ENCODE results near the gene ACSL1. TPM values are rescaled to one million over a fixed set of nuclear protein-coding genes. Genes with fewer than 3 reads are reported as not detected.

The ACSL1 gene
- polyA plus RNA-seq, 1 experiment: 8.1 TPM

DNA sequence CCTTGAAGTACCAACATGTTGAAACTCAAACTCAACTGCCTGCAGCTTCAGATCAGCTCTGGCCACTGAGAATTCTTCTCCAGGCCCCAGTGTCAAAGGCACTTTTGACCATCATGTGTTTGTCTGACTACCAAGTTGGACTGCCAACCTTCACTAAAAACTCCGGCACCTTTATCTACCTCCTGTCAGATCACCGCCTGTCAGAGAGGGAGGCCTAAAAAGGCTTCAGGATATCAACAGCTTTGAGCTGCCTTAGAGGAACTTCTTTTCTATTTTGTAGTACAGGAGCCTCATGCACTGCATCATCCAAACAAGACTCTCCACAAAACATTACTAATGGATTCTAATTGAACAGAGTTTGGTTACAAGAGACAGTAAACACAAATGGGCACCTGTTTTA, 2.8 kb downstream of the ACSL1 start:
- ChIA-PET POLR2A (no interaction called here), CTCF (interaction anchor here (1.5 kb wide), 1 partner anchor 9 kb away, joined by 4 read pairs; no protein-coding TSS in a partner anchor)
- DNase-seq (ENCODE audit: low read depth): no peak
- Histone ChIP-seq H3K27me3 (ENCODE audit: control insufficient read depth, insufficient read depth, low read length) (no peaks in the 10 kb centered on the region), H3K4me3 (ENCODE audit: low read depth, low read length) (no peak overlapping the region), H3K36me3 (ENCODE audit: control insufficient read depth, insufficient read depth, low read length) (no peaks in the 10 kb centered on the region; the same call in 1 of the 2 replicates)
- TF ChIP-seq, protein P1, sequence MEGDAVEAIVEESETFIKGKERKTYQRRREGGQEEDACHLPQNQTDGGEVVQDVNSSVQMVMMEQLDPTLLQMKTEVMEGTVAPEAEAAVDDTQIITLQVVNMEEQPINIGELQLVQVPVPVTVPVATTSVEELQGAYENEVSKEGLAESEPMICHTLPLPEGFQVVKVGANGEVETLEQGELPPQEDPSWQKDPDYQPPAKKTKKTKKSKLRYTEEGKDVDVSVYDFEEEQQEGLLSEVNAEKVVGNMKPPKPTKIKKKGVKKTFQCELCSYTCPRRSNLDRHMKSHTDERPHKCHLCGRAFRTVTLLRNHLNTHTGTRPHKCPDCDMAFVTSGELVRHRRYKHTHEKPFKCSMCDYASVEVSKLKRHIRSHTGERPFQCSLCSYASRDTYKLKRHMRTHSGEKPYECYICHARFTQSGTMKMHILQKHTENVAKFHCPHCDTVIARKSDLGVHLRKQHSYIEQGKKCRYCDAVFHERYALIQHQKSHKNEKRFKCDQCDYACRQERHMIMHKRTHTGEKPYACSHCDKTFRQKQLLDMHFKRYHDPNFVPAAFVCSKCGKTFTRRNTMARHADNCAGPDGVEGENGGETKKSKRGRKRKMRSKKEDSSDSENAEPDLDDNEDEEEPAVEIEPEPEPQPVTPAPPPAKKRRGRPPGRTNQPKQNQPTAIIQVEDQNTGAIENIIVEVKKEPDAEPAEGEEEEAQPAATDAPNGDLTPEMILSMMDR (IDR thresholded peaks at IDR 0.05; ENCODE audit: insufficient read depth, low read depth, low read length): no peak

DNA sequence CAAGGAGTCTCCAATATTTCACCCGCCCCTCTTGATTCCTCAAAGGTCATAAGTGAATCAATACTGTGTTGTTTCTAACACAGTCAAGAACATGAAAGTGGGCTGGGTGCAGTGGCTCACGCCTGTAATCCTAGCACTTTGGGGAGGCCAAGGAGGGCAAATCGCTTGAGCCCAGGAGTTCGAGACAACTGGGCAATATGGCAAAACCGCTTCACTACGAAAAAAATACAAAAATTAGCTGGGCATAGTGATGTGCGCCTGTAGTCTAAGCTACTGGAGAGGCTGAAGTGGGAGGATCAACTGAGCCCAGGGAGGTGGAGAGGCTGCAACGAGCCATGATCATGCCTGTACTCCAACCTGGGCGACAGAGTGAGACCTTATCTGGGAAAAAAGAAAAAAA, 3.4 kb downstream of the ACSL1 start:
- ChIA-PET POLR2A (no interaction called here), CTCF (interaction anchor here (1.5 kb wide), 1 partner anchor 9 kb away, joined by 4 read pairs; no protein-coding TSS in a partner anchor)
- TF ChIP-seq, protein P1 (IDR thresholded peaks at IDR 0.05; ENCODE audit: insufficient read depth, low read depth, low read length): no peak
- DNase-seq (ENCODE audit: low read depth): no peak
- no peaks in the 10 kb centered on the region; the same call in 1 of the 2 replicates for H3K36me3 ChIP-seq (ENCODE audit: control insufficient read depth, insufficient read depth, low read length)
- no peak overlapping the region for H3K4me3 ChIP-seq (ENCODE audit: low read depth, low read length)
- H3K27me3 ChIP-seq (ENCODE audit: control insufficient read depth, insufficient read depth, low read length): no peaks in the 10 kb centered on the region

DNA sequence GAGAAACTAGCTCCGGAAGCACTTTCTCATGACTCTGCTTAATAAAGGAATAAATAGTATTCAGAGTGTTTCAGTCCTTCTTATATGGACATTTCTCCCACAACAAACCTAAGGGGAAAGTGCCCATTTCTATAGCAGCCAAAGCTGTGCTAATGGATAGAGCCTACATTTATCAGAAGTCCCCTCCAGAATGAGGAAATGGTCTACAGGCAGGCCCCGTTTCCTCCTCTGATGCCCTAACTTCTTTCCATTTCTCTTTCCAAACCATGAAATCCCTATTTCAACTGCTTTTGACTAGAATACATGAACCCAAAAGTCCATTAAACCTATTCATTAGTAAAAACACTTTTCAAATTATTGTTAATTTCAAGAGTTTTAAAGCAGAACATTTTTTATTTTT, 4.5 kb downstream of the ACSL1 start:
- Histone ChIP-seq H3K27me3 (ENCODE audit: control insufficient read depth, insufficient read depth, low read length) (no peaks in the 10 kb centered on the region), H3K36me3 (ENCODE audit: control insufficient read depth, insufficient read depth, low read length) (no peaks in the 10 kb centered on the region; the same call in 1 of the 2 replicates), H3K4me3 (ENCODE audit: low read depth, low read length) (no peak overlapping the region)
- TF ChIP-seq, protein P1 (IDR thresholded peaks at IDR 0.05; ENCODE audit: insufficient read depth, low read depth, low read length): no peak
- ChIA-PET POLR2A (no interaction called here), CTCF (interaction anchor here (1.5 kb wide), 1 partner anchor 13 kb away, joined by 4 read pairs; no protein-coding TSS in a partner anchor)
- DNase-seq (ENCODE audit: low read depth): no peak

DNA sequence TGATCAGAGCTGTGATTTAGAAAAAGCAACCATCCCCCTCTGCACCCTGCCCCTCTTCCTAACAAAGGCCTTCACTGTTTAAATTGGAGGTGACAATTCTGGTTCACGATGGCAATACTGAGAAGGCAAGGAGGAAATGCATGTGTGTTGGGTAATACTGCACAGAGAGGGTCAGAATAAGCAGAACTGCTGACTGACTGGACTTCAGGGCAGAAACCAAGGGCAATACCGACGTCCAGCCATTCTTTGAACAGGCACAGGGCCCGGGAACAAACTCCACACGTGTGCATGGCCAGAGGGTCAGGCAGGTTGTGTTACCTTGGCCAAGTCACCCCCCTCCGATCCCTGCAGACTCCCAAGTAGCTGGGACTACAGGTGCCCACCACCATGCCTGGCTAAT, 6.0 kb downstream of the ACSL1 start:
- no peak overlapping the region for H3K4me3 ChIP-seq (ENCODE audit: low read depth, low read length)
- POLR2A ChIA-PET: no interaction called here
- no peaks in the 10 kb centered on the region for H3K27me3 ChIP-seq (ENCODE audit: control insufficient read depth, insufficient read depth, low read length)
- H3K36me3 ChIP-seq (ENCODE audit: control insufficient read depth, insufficient read depth, low read length): peaks cover 1% of the 10 kb centered on the region; the same call in 1 of the 2 replicates
- TF ChIP-seq, protein P1 (IDR thresholded peaks at IDR 0.05; ENCODE audit: insufficient read depth, low read depth, low read length): no peak
- CTCF ChIA-PET: interaction anchor here (1.1 to 1.5 kb wide), 2 partner anchors 11 to 16 kb away, joined by 3 to 4 read pairs; no protein-coding TSS in a partner anchor
- DNase-seq (ENCODE audit: low read depth): no peak

DNA sequence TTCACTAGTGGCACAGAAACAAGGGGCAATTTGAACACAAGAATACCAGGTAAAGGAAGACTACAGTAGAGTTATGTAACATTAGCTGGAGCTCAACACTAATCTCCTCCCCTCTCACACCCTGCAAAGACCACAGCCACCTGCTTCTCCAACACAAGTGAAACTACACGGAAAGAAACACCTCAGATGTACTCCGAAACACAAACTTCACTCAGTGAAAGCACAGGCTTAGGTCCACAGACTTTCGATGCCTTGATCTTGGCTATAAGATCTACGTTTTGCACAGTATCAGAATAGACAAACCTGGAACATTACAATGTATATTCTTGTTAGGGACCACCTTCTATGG, 7.6 kb downstream of the ACSL1 start:
- ChIA-PET POLR2A (no interaction called here), CTCF (interaction anchor here (0.6 kb wide), 1 partner anchor 26 kb away, joined by 3 read pairs; no protein-coding TSS in a partner anchor)
- Histone ChIP-seq H3K36me3 (ENCODE audit: control insufficient read depth, insufficient read depth, low read length) (0 out of 2 replicates have a peak, but pooled peaks cover 1% of the 10 kb centered on the region), H3K27me3 (ENCODE audit: control insufficient read depth, insufficient read depth, low read length) (no peaks in the 10 kb centered on the region), H3K4me3 (ENCODE audit: low read depth, low read length) (no peak overlapping the region)
- no peak for DNase-seq (ENCODE audit: low read depth)
- TF ChIP-seq, protein P1 (IDR thresholded peaks at IDR 0.05; ENCODE audit: insufficient read depth, low read depth, low read length): no peak

Measured in BJ (cell line).